GM19452 (cell line): ENCODE results near the gene RELL2.
A peak's percentile ranks its signal among the peaks of the same experiment; 100 is the strongest.

Experiments used
- ATAC-seq: cut with Tn5 transposase; IDR thresholded peaks from one replicate; pipeline ENCODE4 v1.9.1; 2021; ENCODE audit not compliant: unreplicated experiment

RELL2 gene

GRCh38 chr5:141618804-141619554, 17.8 kb upstream of the RELL2 start, which contains the start of gene DIAPH1:
Gene DIAPH1, minus strand, starts transcription at chr5:141619000. Its CDS starts 86 bp downstream, at chr5:141618914.
- ATAC-seq = peak; percentile 81

GRCh38 chr5:141623186-141623585, 13.6 kb upstream of the RELL2 start:
- ATAC-seq = peak; percentile 46

- no peak for ATAC-seq
These were observed 13.2 kb upstream of the RELL2 start for GRCh38 chr5:141623611-141624010.

GRCh38 chr5:141628175-141628788, 8.5 kb upstream of the RELL2 start:
- no peak for ATAC-seq

GRCh38 chr5:141630570-141631140, 6.1 kb upstream of the RELL2 start:
- no peak for ATAC-seq

- ATAC-seq = no peak
These were observed 4.1 kb upstream of the RELL2 start for GRCh38 chr5:141632650-141633049.

GRCh38 chr5:141633871-141634561, 2.8 kb upstream of the RELL2 start:
- ATAC-seq = peak; percentile 57

- no peak for ATAC-seq
These were observed 2.1 kb upstream of the RELL2 start for GRCh38 chr5:141634720-141635119.

GRCh38 chr5:141635646-141636045, 1.2 kb upstream of the RELL2 start:
- ATAC-seq = no peak

GRCh38 chr5:141636106-141636412, 738 bp upstream of the RELL2 start:
- ATAC-seq = no peak

- peak; percentile 21 for ATAC-seq
These were observed 448 bp downstream of the RELL2 start for GRCh38 chr5:141637123-141637766.

GRCh38 chr5:141637767-141638419, 1.1 kb downstream of the RELL2 start:
- peak; percentile 27 for ATAC-seq

GRCh38 chr5:141638771-141639170, 2.0 kb downstream of the RELL2 start:
- no peak for ATAC-seq

- no peak for ATAC-seq
These were observed 2.7 kb downstream of the RELL2 start for GRCh38 chr5:141639357-141640050.

GRCh38 chr5:141640051-141640415, 3.2 kb downstream of the RELL2 start:
- no peak for ATAC-seq

GRCh38 chr5:141640698-141641097, 3.9 kb downstream of the RELL2 start:
- no peak for ATAC-seq

GRCh38 chr5:141641634-141642267, 5.0 kb downstream of the RELL2 start:
- ATAC-seq = peak; percentile 59

- no peak for ATAC-seq
These were observed 9.2 kb downstream of the RELL2 start for GRCh38 chr5:141646026-141646425.

GRCh38 chr5:141647242-141647641, 10.4 kb downstream of the RELL2 start:
- no peak for ATAC-seq

GRCh38 chr5:141647851-141648250, 11.1 kb downstream of the RELL2 start:
- ATAC-seq = no peak
